GM23338 (cell line): ENCODE results near the gene RNF215. TPM values are rescaled to one million over a fixed set of nuclear protein-coding genes. Genes with fewer than 3 reads are reported as not detected.

Experiments
- ATAC-seq: fragments of 200-7000 bp; cut with Tn5 transposase; 3 replicates; pipeline ENCODE4 v1.9.1; 2020
- DNase-seq: peaks from one replicate; pipeline ENCODE4 v3.0.0-alpha.2; 2015; ENCODE audit warnings: low spot score
- H2AFZ ChIP-seq: fragments of 200-600 bp; sonication (generic); 2 replicates; pipeline ENCODE4 v1.8.0; 2016; ENCODE audit warnings: antibody characterized with exemption, mild to moderate bottlenecking, moderate library complexity
- H3F3A ChIP-seq: fragments of 200-600 bp; sonication (generic); replicated peaks from 2 replicates; pipeline ENCODE4 v1.8.0; 2017; ENCODE audit warnings: antibody characterized with exemption, mixed run types, low read depth
- H3K27ac ChIP-seq: fragments of 200-600 bp; sonication (generic); 2 replicates; pipeline ENCODE4 v1.6.1; 2016; ENCODE audit warnings: low read depth
- H3K27me3 ChIP-seq: fragments of 200-600 bp; sonication (generic); 2 replicates; pipeline ENCODE4 v1.8.0; 2016; ENCODE audit warnings: mild to moderate bottlenecking, mixed run types, moderate library complexity; ENCODE audit not compliant: insufficient read depth
- H3K36me3 ChIP-seq: fragments of 200-600 bp; sonication (generic); 2 replicates; pipeline ENCODE4 v1.8.0; 2016; ENCODE audit warnings: mild to moderate bottlenecking; ENCODE audit not compliant: insufficient read depth
- H3K4me1 ChIP-seq: fragments of 200-600 bp; sonication (generic); 2 replicates; pipeline ENCODE4 v1.8.0; 2016; ENCODE audit warnings: mild to moderate bottlenecking, moderate library complexity; ENCODE audit not compliant: insufficient read depth
- H3K4me2 ChIP-seq: fragments of 200-600 bp; sonication (generic); 2 replicates; pipeline ENCODE4 v1.7.1; 2017; ENCODE audit warnings: mixed run types
- H3K4me3 ChIP-seq: fragments of 200-600 bp; sonication (generic); 2 replicates; pipeline ENCODE4 v1.6.1; 2016; ENCODE audit warnings: mixed run types
- H3K79me2 ChIP-seq: fragments of 200-600 bp; sonication (generic); replicated peaks from 2 replicates; pipeline ENCODE4 v1.8.0; 2017; ENCODE audit warnings: mild to moderate bottlenecking; ENCODE audit not compliant: insufficient read depth
- H3K9me2 ChIP-seq: fragments of 200-600 bp; sonication (generic); 2 replicates; pipeline ENCODE4 v1.8.0; 2017; ENCODE audit not compliant: insufficient read depth
- H4K20me1 ChIP-seq: fragments of 200-600 bp; sonication (generic); replicated peaks from 2 replicates; pipeline ENCODE4 v1.8.0; 2017; ENCODE audit warnings: mild to moderate bottlenecking; ENCODE audit not compliant: insufficient read depth
- H3K27ac Mint-ChIP-seq: 2 replicates; pipeline ENCODE4 v1.8.0; 2020; ENCODE audit warnings: inconsistent platforms, mild to moderate bottlenecking, moderate library complexity, mixed read lengths
- H3K27me3 Mint-ChIP-seq: 3 replicates; pipeline ENCODE4 v1.8.0; 2022; ENCODE audit warnings: low read depth, mild to moderate bottlenecking, moderate library complexity, mixed read lengths, inconsistent platforms; ENCODE audit not compliant: insufficient read depth, poor library complexity
- H3K36me3 Mint-ChIP-seq: 3 replicates; pipeline ENCODE4 v1.8.0; 2021; ENCODE audit warnings: low read depth, mild to moderate bottlenecking, inconsistent platforms, moderate library complexity, mixed read lengths
- H3K4me1 Mint-ChIP-seq: 3 replicates; pipeline ENCODE4 v1.8.0; 2020; ENCODE audit warnings: mild to moderate bottlenecking, inconsistent platforms, mixed read lengths
- H3K4me3 Mint-ChIP-seq: 3 replicates; pipeline ENCODE4 v1.8.0; 2021; ENCODE audit warnings: moderate library complexity, mild to moderate bottlenecking, inconsistent platforms, mixed read lengths
- H3K9me3 Mint-ChIP-seq: 3 replicates; pipeline ENCODE4 v1.8.0; 2020; ENCODE audit warnings: moderate library complexity, mild to moderate bottlenecking, inconsistent platforms, mixed read lengths
- CREB1 ChIP-seq: fragments of 250-450 bp; sonication (Bioruptor Pico); IDR thresholded peaks from 2 replicates; pipeline ENCODE4 v1.5.0; 2020; ENCODE audit warnings: low read depth, mild to moderate bottlenecking, moderate library complexity
- CTCF ChIP-seq, 2 experiments: fragments of 200-600 bp in 1 of 2; sonication (generic) in 1 of 2; conservative IDR thresholded peaks; 2 replicates each; pipeline versions ENCODE4 v1.5.1 to v1.6.1; 2016 to 2017; ENCODE audit warnings: antibody characterized with exemption in 2 of 2, low read depth in 2 of 2, mild to moderate bottlenecking in 2 of 2, moderate library complexity in 1 of 2
- EZH2 ChIP-seq: fragments of 200-600 bp; sonication (generic); IDR thresholded peaks from one replicate; pipeline ENCODE4 v1.8.0; 2017; ENCODE audit warnings: antibody characterized with exemption, mild to moderate bottlenecking, low read depth; ENCODE audit not compliant: unreplicated experiment
- EZH2phosphoT487 ChIP-seq: fragments of 200-600 bp; sonication (generic); IDR thresholded peaks from one replicate; pipeline ENCODE4 v1.8.1; 2018; ENCODE audit warnings: antibody characterized with exemption; ENCODE audit not compliant: unreplicated experiment
- JUNB ChIP-seq: IDR thresholded peaks from one replicate; pipeline ENCODE4 v1.6.1; 2016; ENCODE audit warnings: antibody characterized with exemption; ENCODE audit not compliant: unreplicated experiment
- NANOG ChIP-seq: IDR thresholded peaks from 2 replicates; pipeline ENCODE4 v1.6.1; 2016; ENCODE audit warnings: antibody characterized with exemption, borderline replicate concordance
- POLR2AphosphoS5 ChIP-seq: IDR thresholded peaks from 2 replicates; pipeline ENCODE4 v1.6.1; 2016; ENCODE audit warnings: antibody characterized with exemption, low read depth
- STAT1 ChIP-seq: IDR thresholded peaks from one replicate; pipeline ENCODE4 v1.6.1; 2016; ENCODE audit warnings: antibody characterized with exemption; ENCODE audit not compliant: unreplicated experiment
- ZNF114 ChIP-seq: fragments of 250-450 bp; sonication (Bioruptor Pico); IDR thresholded peaks from 2 replicates; pipeline ENCODE4 v1.5.0; 2020; ENCODE audit warnings: mild to moderate bottlenecking, moderate library complexity
- ZNF331 ChIP-seq: fragments of 250-450 bp; sonication (Bioruptor Pico); IDR thresholded peaks from 2 replicates; pipeline ENCODE4 v1.5.0; 2020; ENCODE audit warnings: low read depth, mild to moderate bottlenecking, moderate library complexity
- ZNF462 ChIP-seq: fragments of 250-450 bp; sonication (Bioruptor Pico); IDR thresholded peaks from 2 replicates; pipeline ENCODE4 v1.5.0; 2020; ENCODE audit warnings: mild to moderate bottlenecking, moderate library complexity
- polyA plus RNA-seq: library from polyadenylated mRNA; unstranded; fragments of >200 nt; fragmentation: Nextera tagmentation; extraction: Ambion mirVana; gene quantifications from 2 replicates; pipeline ENCODE4 v1.2.1, GENCODE V29; 2016
- total RNA-seq: library from RNA; depleted of rRNA; stranded (reverse); fragments of >200 nt; shearing (Covaris generic); gene quantifications from 2 replicates; pipeline ENCODE4 v1.2.3, GENCODE V29; 2014
- TF ChIP-seq, protein P1 (sequence below): IDR thresholded peaks from 2 replicates; pipeline ENCODE4 v1.6.1; 2016; ENCODE audit warnings: antibody characterized with exemption
- TF ChIP-seq, protein P2 (sequence below): IDR thresholded peaks from one replicate; pipeline ENCODE4 v1.6.1; 2018; ENCODE audit warnings: antibody characterized with exemption; ENCODE audit not compliant: unreplicated experiment

RNF215 gene
- total and polyA plus RNA-seq, 2 experiments from 2014 or later, result 3.3 to 13.9 TPM

- H3K27ac Mint-ChIP-seq, result no peak overlapping the region
- H3K4me1 Mint-ChIP-seq, result peaks cover 17% of the 10 kb centered on the region
- H3K27me3 Mint-ChIP-seq, result peaks cover 2% of the 10 kb centered on the region
- Histone ChIP-seq H2AFZ (no peak overlapping the region), H4K20me1 (peaks cover 30% of the 10 kb centered on the region), H3K4me3 (peak overlapping the region; percentile 96; the same call in 1 of the 2 replicates), H3K4me2 (peak overlapping the region; percentile 90; the same call in 1 of the 2 replicates), H3K79me2 (peaks cover 62% of the 10 kb centered on the region), H3F3A (0 out of 2 replicates have a peak, but pooled peaks cover 8% of the 10 kb centered on the region), H3K27ac (0 out of 2 replicates have a peak overlapping the region, but pooled peaks have one; percentile 63), H3K4me1 (peaks cover 16% of the 10 kb centered on the region; the same call in 1 of the 2 replicates), H3K9me2 (no peaks in the 10 kb centered on the region), H3K27me3 (no peaks in the 10 kb centered on the region), H3K36me3 (peaks cover 21% of the 10 kb centered on the region)
- H3K4me3 Mint-ChIP-seq, result no peak overlapping the region
- H3K9me3 Mint-ChIP-seq, result no peaks in the 10 kb centered on the region
- ATAC-seq (no peak), DNase-seq (no peak)
- H3K36me3 Mint-ChIP-seq, result peaks cover 42% of the 10 kb centered on the region
- TF ChIP-seq JUNB (no peak), STAT1 (no peak), CREB1 (CRISPR knock-in tag) (no peak), ZNF114 (CRISPR knock-in tag) (no peak), EZH2 (no peak), ZNF331 (no peak), POLR2AphosphoS5 (no peak), ZNF462 (CRISPR knock-in tag) (no peak), CTCF (conservative IDR thresholded peaks at IDR 0.05; ENCODE audit: low read depth in 2 of 2) (no peak), NANOG (no peak), EZH2phosphoT487 (no peak)
- TF ChIP-seq, protein P1, sequence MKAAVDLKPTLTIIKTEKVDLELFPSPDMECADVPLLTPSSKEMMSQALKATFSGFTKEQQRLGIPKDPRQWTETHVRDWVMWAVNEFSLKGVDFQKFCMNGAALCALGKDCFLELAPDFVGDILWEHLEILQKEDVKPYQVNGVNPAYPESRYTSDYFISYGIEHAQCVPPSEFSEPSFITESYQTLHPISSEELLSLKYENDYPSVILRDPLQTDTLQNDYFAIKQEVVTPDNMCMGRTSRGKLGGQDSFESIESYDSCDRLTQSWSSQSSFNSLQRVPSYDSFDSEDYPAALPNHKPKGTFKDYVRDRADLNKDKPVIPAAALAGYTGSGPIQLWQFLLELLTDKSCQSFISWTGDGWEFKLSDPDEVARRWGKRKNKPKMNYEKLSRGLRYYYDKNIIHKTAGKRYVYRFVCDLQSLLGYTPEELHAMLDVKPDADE, result no peak
- TF ChIP-seq, protein P2, sequence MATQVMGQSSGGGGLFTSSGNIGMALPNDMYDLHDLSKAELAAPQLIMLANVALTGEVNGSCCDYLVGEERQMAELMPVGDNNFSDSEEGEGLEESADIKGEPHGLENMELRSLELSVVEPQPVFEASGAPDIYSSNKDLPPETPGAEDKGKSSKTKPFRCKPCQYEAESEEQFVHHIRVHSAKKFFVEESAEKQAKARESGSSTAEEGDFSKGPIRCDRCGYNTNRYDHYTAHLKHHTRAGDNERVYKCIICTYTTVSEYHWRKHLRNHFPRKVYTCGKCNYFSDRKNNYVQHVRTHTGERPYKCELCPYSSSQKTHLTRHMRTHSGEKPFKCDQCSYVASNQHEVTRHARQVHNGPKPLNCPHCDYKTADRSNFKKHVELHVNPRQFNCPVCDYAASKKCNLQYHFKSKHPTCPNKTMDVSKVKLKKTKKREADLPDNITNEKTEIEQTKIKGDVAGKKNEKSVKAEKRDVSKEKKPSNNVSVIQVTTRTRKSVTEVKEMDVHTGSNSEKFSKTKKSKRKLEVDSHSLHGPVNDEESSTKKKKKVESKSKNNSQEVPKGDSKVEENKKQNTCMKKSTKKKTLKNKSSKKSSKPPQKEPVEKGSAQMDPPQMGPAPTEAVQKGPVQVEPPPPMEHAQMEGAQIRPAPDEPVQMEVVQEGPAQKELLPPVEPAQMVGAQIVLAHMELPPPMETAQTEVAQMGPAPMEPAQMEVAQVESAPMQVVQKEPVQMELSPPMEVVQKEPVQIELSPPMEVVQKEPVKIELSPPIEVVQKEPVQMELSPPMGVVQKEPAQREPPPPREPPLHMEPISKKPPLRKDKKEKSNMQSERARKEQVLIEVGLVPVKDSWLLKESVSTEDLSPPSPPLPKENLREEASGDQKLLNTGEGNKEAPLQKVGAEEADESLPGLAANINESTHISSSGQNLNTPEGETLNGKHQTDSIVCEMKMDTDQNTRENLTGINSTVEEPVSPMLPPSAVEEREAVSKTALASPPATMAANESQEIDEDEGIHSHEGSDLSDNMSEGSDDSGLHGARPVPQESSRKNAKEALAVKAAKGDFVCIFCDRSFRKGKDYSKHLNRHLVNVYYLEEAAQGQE, result no peak
Measured at GRCh38 chr22:30354644-30355043, 32.6 kb downstream of the RNF215 start.
